Measurements from ENCODE around the gene CPZ. TPM values are rescaled to one million over a fixed set of nuclear protein-coding genes. Genes with fewer than 3 reads are reported as not detected.

The CPZ gene
- total and polyA plus RNA-seq, 2 of the 4 experiments (the other 2 are of a cell fraction) = 0.90 to 10.3 TPM

DNA sequence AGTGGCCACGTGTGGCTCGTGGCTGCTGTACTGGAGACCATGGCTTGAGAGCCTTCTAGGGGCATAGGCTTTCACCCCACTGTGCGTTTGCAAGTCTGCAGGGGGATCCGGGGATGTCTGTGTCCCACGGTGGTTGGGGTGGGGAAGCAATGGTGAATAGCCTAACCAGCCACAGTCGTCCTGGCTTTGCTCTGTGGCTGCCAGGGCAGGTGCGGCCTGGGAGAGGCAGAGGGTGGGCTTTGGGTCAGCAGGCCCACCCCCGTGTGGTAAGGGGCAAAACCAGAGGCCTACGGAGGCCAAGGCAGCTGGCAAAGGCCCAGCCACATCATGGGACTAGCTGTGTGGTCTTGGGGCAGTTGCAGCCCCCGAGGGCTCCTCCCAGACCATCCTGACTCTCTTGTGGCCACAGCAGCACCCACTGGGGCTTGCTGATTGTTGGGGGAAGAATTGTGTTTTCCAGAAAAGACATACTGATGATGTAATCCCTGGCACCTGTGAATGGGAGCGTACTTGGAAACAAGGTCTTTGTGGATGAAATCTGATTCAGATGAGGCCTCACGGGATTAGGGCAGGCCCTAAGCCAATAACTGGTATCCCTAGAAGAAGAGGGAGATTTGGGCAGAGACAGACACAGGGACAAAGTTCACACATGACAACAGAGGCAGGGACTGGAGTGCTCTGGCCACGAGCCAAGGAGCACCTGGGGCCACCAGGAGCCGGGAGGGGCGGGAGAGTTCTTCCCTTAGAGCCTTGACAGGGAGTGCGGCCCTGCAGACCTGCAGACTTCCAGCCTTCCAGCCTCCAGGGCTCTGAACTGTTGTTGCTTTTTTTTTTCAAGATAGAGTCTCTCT, 2.9 kb downstream of the CPZ start (continued):
- TF ChIP-seq SMC3 (IDR thresholded peaks at IDR 0.05; ENCODE audit: low read depth, low read length) = no peak

- no peak overlapping the region for H3K27ac ChIP-seq (ENCODE audit: insufficient read depth, low read length)
- H3K27me3 ChIP-seq (ENCODE audit: control insufficient read depth, insufficient read depth, low read length) = peaks cover 17% of the 10 kb centered on the region
- no peaks in the 10 kb centered on the region for H3K9me3 ChIP-seq (ENCODE audit: control insufficient read depth, insufficient read depth, low read length)
- CTCF ChIA-PET = interaction anchor here (0.8 to 1.2 kb wide), 2 partner anchors 10 to 128 kb away, joined by 3 to 6 read pairs; no protein-coding TSS in a partner anchor
- H3K4ac ChIP-seq (ENCODE audit: low read depth, low read length) = no peak overlapping the region
- intact Hi-C loops (cut with micrococcal nuclease) (no loop called here), in situ Hi-C loops (cut with MboI; ENCODE audit: low sequenced_read_pairs) (no loop called here), dilution Hi-C loops (cut with HindIII; ENCODE audit: low sequenced_read_pairs, unreplicated experiment) (no loop called here)
- ATAC-seq (ENCODE audit: low read depth) (no peak), DNase-seq (no peak)
- no TSS peak for BruUV-seq (replicated peaks)
- no peaks in the 10 kb centered on the region for H3K9me1 ChIP-seq (ENCODE audit: insufficient read depth, low read length)
- H3K18ac ChIP-seq (ENCODE audit: low read depth, low read length) = no peak overlapping the region
- peaks cover 24% of the 10 kb centered on the region; the same call in 1 of the 2 replicates for H3K36me3 ChIP-seq (ENCODE audit: control insufficient read depth, insufficient read depth, low read length)
- no peak overlapping the region for H2AFZ ChIP-seq (replicated peaks; ENCODE audit: low read length, poor library complexity)
- H2BK120ac ChIP-seq (ENCODE audit: low read depth, low read length) = no peak overlapping the region
- no peak overlapping the region for H3K23ac ChIP-seq (ENCODE audit: low read depth, low read length)
- peaks cover 10% of the 10 kb centered on the region for H4K20me1 ChIP-seq (ENCODE audit: insufficient read depth, low read length)
- H3K4me2 ChIP-seq (ENCODE audit: low read depth, low read length) = no peak overlapping the region
- H2BK15ac ChIP-seq (ENCODE audit: low read depth, low read length) = no peak overlapping the region
- no peaks in the 10 kb centered on the region for H3K79me1 ChIP-seq (ENCODE audit: low read depth in 1 of 2, low read length in 2 of 2)
- POLR2A ChIA-PET (ENCODE audit: unreplicated experiment) = no interaction called here
- no peak overlapping the region for H2AK5ac ChIP-seq (ENCODE audit: low read depth, low read length)
- no CpG with 5 or more reads among the region's 9 CpGs for WGBS, 2 experiments (ENCODE audit: extremely low coverage in 2 of 2, insufficient read length in 1 of 2)
- H4K5ac ChIP-seq (ENCODE audit: low read depth, low read length) = no peak overlapping the region
- no peak overlapping the region for H4K91ac ChIP-seq (ENCODE audit: insufficient read depth, low read depth, low read length)
- no peak overlapping the region for H2AK9ac ChIP-seq (replicated peaks; ENCODE audit: low read depth, low read length, poor library complexity)
- no peak overlapping the region for H2BK20ac ChIP-seq (ENCODE audit: low read depth, low read length)
- no peak overlapping the region for H3K56ac ChIP-seq (ENCODE audit: extremely low read depth, insufficient read depth, low read length)
- no peak overlapping the region for H3K9ac ChIP-seq (ENCODE audit: low read depth, low read length)
- no peak overlapping the region for H3K4me3 ChIP-seq (ENCODE audit: insufficient read depth, low read depth, low read length)
- no peak overlapping the region for H2BK5ac ChIP-seq (ENCODE audit: low read depth, low read length, poor library complexity, severe bottlenecking)
- no peak overlapping the region for H3K14ac ChIP-seq (replicated peaks; ENCODE audit: low read depth, low read length)
- H3K4me1 ChIP-seq (ENCODE audit: control insufficient read depth, insufficient read depth, low read length) = peaks cover 10% of the 10 kb centered on the region; the same call in 1 of the 2 replicates
- H4K8ac ChIP-seq (ENCODE audit: low read depth in 2 of 2, low read length in 2 of 2) = no peak overlapping the region
- no peak for TF ChIP-seq BHLHE40 (IDR thresholded peaks at IDR 0.05; ENCODE audit: low read depth, low read length)
- no peak for TF ChIP-seq ELK1 (IDR thresholded peaks at IDR 0.05; ENCODE audit: borderline replicate concordance, low read depth, low read length)
- TF ChIP-seq RAD21 (IDR thresholded peaks at IDR 0.05; ENCODE audit: low read length) = no peak
- no peak for TF ChIP-seq SMC3 (IDR thresholded peaks at IDR 0.05; ENCODE audit: low read depth, low read length)
- TF ChIP-seq CHD1 (IDR thresholded peaks at IDR 0.05; ENCODE audit: low read depth, low read length) = no peak
- TF ChIP-seq CEBPB (IDR thresholded peaks at IDR 0.05; ENCODE audit: low read depth, low read length) = no peak
- no peak for TF ChIP-seq FOS (IDR thresholded peaks at IDR 0.05; ENCODE audit: low read depth, low read length)
- no peak for TF ChIP-seq CTCF (conservative IDR thresholded peaks at IDR 0.05; ENCODE audit: low read depth, low read length)
- TF ChIP-seq RCOR1 (IDR thresholded peaks at IDR 0.05; ENCODE audit: insufficient replicate concordance, low read length) = no peak
- TF ChIP-seq USF2 (IDR thresholded peaks at IDR 0.05; ENCODE audit: low read depth, low read length) = no peak
- TF ChIP-seq NFE2L2 (IDR thresholded peaks at IDR 0.05; ENCODE audit: low read depth, low read length) = no peak
- no peak for TF ChIP-seq MAZ (IDR thresholded peaks at IDR 0.05; ENCODE audit: borderline replicate concordance, low read depth, low read length)
Observed at GRCh38 chr4:8596891-8597290, 4.3 kb downstream of the CPZ start.
